ENCODE data around the gene ADRA2B.
A peak's percentile ranks its signal among the peaks of the same experiment; 100 is the strongest.
"Not testable (repeated sequence)": the region's sequence is repeated elsewhere in the genome, so short reads cannot be mapped to it uniquely, and the experiment has no call there.

The ADRA2B gene

GRCh38 chr2:96116424-96116878 lies at the start of gene ADRA2B:
Gene ADRA2B (minus strand): TSS chr2:96116571. CDS start chr2:96116149, 422 bp downstream.
- DNase-seq (ENCODE audit: low read depth): peak; percentile 67

GRCh38 chr2:96164459-96165184 lies 48.3 kb upstream of the ADRA2B start:
- DNase-seq (ENCODE audit: low read depth): no peak

GRCh38 chr2:96163768-96164429 lies 47.5 kb upstream of the ADRA2B start:
- no peak for DNase-seq (ENCODE audit: low read depth)

- no peak for DNase-seq (ENCODE audit: low read depth)
Measured at GRCh38 chr2:96163415-96163767, 47.0 kb upstream of the ADRA2B start.

GRCh38 chr2:96161898-96162297 lies 45.5 kb upstream of the ADRA2B start:
- no peak for DNase-seq (ENCODE audit: low read depth)

- DNase-seq (ENCODE audit: low read depth): not testable (repeated sequence)
Measured at GRCh38 chr2:96160366-96160765, 44.0 kb upstream of the ADRA2B start.

GRCh38 chr2:96159084-96159830 lies 42.9 kb upstream of the ADRA2B start:
- no peak for DNase-seq (ENCODE audit: low read depth)

GRCh38 chr2:96158554-96158940 lies 42.2 kb upstream of the ADRA2B start:
- no peak for DNase-seq (ENCODE audit: low read depth)

GRCh38 chr2:96157649-96158553 lies 41.5 kb upstream of the ADRA2B start:
- peak; percentile 69 for DNase-seq (ENCODE audit: low read depth)

GRCh38 chr2:96156926-96157648 lies 40.7 kb upstream of the ADRA2B start:
- no peak for DNase-seq (ENCODE audit: low read depth)

GRCh38 chr2:96156011-96156820 lies 39.8 kb upstream of the ADRA2B start:
- no peak for DNase-seq (ENCODE audit: low read depth)

- DNase-seq (ENCODE audit: low read depth): no peak
Measured at GRCh38 chr2:96154506-96155380, 38.4 kb upstream of the ADRA2B start.

- DNase-seq (ENCODE audit: low read depth): no peak
Measured at GRCh38 chr2:96153991-96154431, 37.6 kb upstream of the ADRA2B start.

GRCh38 chr2:96153291-96153713 lies 36.9 kb upstream of the ADRA2B start:
- no peak for DNase-seq (ENCODE audit: low read depth)

- no peak for DNase-seq (ENCODE audit: low read depth)
Measured at GRCh38 chr2:96152304-96153161, 36.2 kb upstream of the ADRA2B start.

GRCh38 chr2:96151595-96152303 lies 35.4 kb upstream of the ADRA2B start:
- DNase-seq (ENCODE audit: low read depth): no peak

GRCh38 chr2:96150791-96151594 lies 34.6 kb upstream of the ADRA2B start:
- DNase-seq (ENCODE audit: low read depth): no peak

All from activated T-helper 1 cell treated with Interleukin-2 at 50 U/mL for 16 hours (primary cell).